ENCODE measurements around the gene EIF1AD.

- no peak for TF ChIP-seq TOX (CRISPR knock-in tag; IDR thresholded peaks at IDR 0.05; ENCODE audit: borderline replicate concordance)
- TF ChIP-seq PATZ1 (CRISPR knock-in tag; IDR thresholded peaks at IDR 0.05; ENCODE audit: borderline replicate concordance) = no peak
- no peak for TF ChIP-seq BACH2 (CRISPR knock-in tag; IDR thresholded peaks at IDR 0.05; ENCODE audit: borderline replicate concordance)
Measured at GRCh38 chr11:66014804-66015453, 13.0 kb upstream of the EIF1AD start.

Measured in SK-N-SH treated with all-trans-retinoic acid at 6 μM for 48 hours (cell line).